Keratinocyte (primary cell): ENCODE measurements around the gene ZIC2.

Experiments used
- CTCF ChIP-seq, 3 experiments: IDR thresholded peaks in 1 of 3; conservative IDR thresholded peaks in 1 of 3; optimal IDR thresholded peaks in 1 of 3; 2 replicates in 2 of 3; 3 replicates in 1 of 3; pipeline versions ENCODE3 to v1.5.1; 2011; ENCODE audit warnings: low read length in 3 of 3, mild to moderate bottlenecking in 3 of 3, moderate library complexity in 2 of 3, control low read depth in 1 of 3, inconsistent platforms in 1 of 3; ENCODE audit not compliant: insufficient read depth in 2 of 3; ENCODE audit errors: extremely low read depth in 1 of 3
- EZH2 ChIP-seq: IDR thresholded peaks from one replicate; pipeline ENCODE4 v1.6.1; 2012; ENCODE audit warnings: inconsistent platforms, mild to moderate bottlenecking, low read length, moderate library complexity

DNA sequence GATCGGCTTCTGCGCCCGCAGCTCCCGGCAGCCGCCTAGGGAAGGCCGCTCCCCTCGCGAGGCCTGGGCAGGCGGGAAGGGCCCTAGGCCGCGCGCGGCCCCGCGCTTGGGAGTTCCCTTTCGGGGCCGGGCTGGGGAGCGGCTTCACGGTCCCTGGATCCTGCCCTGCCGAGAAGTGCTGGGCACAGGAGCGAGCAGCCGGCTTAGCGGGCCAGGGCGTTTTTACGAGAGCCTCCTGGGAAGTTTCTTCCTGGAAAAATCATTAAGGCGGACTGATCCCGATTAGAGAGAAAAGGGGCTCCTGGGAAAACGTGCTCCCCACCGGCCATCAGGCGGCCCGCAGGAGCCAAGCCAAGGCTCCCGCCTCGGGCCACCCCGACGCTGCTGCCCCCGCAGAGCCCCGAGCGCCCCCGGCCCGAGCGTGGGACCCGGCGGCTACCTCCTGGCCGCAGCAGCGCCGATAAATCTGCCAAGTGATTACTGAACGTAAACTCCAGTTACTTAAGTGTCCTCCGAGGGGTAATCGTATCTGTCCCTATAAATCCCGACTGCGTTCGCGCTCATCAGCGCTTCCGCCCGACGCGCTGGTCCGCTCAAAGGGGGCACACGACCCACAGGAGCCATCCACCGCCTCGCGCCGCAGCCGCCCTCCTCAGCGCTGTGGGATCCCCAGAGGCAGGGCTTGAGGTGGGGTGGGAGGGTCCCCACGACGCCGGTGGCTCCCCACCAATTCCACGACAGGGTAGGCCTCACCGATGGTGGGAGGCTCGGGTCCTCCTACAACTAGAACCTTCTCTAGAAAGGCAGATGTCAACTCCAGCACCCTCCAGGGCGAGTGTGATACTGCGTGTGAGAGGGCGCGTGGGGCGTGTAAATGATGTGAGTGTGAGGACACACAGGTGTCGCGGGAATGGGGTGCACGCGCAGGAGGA lies 12.8 kb upstream of the ZIC2 start:
- peak; percentile 100 for TF ChIP-seq EZH2
- TF ChIP-seq CTCF (optimal IDR thresholded peaks at IDR 0.05 in 1 of 3, IDR thresholded peaks at IDR 0.05 in 1 of 3, conservative IDR thresholded peaks at IDR 0.05 in 1 of 3; ENCODE audit: extremely low read depth in 1 of 3, insufficient read depth in 2 of 3, low read length in 3 of 3), result no peak
